Stimulated activated CD4-positive, alpha-beta T cell treated with anti-CD3 and anti-CD28 coated beads, Interleukin-15, amount 100 ng/mL, for 48 hours (primary cell): ENCODE measurements around the gene IGSF5.
"Not testable (repeated sequence)": the region's sequence is repeated elsewhere in the genome, so short reads cannot be mapped to it uniquely, and the experiment has no call there.

ENCODE experiments used
- DNase-seq, 2 donors: peaks; one replicate each; pipeline ENCODE4 v3.0.0-alpha.2; 2020; ENCODE audit warnings: low read depth in 2 of 2

Gene IGSF5

GRCh38 chr21:39738566-39738965 is 6.4 kb upstream of the IGSF5 start:
- no peak for DNase-seq

DNA sequence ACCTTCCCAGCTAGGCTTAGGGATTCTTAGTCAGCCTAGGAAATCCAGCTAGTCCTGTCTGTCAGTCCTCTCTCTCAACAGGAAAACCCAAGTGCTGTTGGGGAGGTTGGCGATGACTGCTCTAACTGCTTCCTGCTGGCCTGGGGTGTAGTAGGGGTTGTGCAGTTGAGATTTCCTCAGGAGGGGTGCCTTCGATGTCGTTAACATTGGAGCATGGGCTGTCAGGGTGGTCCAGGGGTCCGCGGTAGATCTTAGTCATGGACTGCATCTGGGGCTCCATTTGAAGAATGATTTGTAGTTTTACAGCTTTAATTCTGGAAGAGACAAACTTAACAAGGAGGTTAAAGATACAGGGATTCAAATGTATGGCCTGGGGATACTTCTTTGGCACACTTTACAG is 5.5 kb upstream of the IGSF5 start:
- not testable (repeated sequence) for DNase-seq

- not testable (repeated sequence) for DNase-seq
These were observed 2.4 kb upstream of the IGSF5 start for GRCh38 chr21:39742561-39742960.

DNA sequence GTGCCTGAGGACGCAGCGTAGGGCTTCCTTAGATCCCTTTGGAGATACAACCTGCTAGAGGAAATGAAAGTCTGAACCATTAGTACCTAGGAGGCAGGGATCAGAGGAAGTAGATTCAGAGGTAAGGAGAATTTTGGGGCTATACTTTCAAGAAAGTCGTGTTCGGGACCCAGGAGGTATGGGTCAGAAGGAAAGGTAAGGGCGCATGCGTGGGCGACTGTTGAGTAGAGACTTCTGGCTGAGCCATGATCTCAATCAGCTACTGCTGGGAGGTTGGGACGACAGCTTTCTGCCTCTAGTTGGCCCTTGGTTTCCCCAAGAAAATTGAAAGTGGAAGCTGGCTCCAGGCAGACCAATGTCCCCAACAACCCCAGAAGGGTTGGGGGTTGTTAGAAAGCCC is 349 bp downstream of the IGSF5 start:
- DNase-seq = not testable (repeated sequence)

- no peak for DNase-seq
These were observed 5.7 kb downstream of the IGSF5 start for GRCh38 chr21:39750670-39751069.

- DNase-seq = no peak
These were observed 9.8 kb downstream of the IGSF5 start for GRCh38 chr21:39754811-39755210.

DNA sequence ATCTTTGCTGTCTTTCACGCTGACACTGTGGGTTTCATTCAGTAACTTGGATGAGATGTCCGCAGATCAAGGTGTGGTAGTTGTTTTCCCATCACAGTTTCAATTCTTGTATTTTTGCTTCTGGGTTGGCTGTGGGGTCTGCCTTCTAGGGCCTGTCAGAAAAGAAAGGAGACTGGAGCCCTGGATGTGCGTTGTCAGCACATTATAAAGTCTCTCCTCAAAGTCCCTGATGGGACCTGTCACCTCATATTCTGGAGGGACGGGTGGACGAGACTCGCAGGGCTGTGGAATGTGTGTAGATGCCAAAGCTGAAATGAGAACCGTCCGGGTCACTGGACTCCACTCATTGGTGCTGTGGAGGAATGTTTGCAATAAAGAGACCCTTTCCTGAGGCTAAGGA is 11.3 kb downstream of the IGSF5 start:
- no peak for DNase-seq

DNA sequence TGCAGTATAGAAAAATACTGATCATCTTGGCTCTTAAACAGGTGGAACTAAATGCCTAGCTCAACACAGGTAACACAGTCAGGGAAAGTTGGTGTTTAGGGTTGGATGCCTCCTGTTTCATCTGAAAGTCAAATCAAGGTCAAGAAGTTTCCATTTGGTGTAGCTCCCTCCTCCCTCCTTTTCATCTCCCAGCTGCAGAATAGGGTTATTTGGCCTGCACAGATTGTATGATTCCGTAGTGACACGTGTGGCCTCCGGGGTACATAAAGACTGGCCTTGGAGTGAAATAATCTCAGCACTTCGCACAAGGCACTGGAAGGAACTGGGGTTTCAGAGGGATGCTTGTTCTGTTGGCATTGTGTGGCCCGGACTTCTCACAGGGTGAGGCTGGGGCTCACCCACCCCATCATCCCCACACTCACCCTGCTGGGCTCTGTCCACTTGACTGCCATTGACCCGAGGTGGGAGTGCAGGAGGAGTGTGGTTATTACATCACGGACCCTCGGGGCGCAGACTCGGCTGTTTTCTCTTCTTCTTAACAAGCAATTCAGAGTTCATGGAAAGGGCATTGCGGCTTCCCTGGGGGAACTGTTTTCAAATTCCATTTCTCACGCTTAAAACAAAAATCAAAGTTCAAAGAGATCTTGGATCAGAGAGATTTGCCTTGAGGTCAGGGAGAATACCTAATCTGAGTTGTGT is 18.4 kb downstream of the IGSF5 start:
- DNase-seq = no peak

DNA sequence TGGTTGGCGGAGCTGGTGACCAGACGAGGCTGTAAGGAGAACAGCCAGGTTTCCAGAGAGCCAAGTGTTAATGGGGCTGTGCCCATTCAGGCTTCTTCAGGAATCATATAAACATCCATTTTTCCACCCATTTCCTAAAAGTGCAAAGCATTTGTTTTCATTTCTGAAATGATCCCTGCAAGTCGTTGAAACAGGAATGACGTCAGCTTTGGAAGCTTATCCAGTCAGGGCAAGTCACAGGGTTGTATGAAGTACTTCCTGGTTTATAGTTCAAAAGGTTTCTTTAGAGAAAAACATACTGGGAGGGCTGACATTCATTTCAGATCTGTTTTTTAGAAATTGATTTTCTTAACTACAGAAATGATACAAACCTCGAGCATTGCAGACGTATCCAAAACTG is 29.2 kb downstream of the IGSF5 start:
- DNase-seq = no peak

DNA sequence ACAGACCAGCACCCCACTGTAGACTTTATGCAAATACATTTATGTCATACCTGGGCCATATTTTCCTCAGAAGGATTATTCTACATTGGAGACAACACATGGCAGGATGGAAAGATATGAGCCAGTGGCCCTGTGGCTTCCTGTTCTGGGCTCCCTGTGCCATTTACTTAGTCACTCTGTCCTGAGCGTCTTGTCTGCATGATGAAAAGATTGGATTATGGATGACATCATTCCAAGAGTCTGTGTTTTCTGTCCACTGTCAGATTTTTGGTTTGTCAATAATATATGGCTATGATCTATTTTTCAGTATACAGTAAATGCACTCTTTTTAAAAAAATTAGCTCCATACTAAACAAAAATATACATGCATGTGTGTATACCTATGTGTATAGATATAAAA is 30.8 kb downstream of the IGSF5 start:
- no peak for DNase-seq

DNA sequence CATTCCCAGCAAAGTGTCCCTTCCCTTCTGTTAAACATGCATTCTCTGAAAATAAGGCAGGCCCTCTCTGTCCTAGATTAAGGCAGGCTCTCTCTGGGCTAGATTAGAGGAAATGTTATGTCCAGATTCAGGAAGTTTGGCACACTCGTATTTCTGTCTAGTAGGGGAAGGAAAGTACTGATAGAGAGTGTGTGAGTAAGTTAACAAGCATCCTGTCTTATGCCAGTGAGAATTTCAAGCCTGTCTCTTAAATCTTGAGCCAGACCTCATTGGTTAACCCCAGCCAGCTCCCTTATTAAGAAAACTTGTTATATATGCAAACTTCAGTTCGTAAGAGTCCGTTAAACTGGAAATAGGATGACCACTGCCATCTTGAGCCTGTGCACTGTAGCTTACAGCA is 31.6 kb downstream of the IGSF5 start:
- no peak for DNase-seq

DNA sequence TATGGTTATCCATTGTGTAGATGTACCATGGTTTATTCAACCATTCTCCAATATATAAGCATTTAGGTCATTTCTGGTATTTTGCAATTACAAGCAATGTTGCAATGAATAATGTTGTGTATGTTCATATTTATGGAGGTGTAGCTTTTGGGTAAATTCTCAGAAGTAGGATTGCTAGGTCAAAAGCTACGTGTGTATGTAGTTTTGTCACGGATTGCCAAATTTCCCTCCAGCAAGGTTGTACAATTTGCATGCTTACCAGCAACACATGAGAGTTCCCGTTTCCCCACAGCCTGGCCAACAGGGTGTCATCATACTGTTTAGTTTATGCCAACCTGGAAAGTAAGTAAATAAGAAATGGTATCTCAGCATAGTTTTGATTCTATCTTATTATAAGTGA is 36.3 kb downstream of the IGSF5 start:
- DNase-seq = no peak

GRCh38 chr21:39788383-39788782 is 43.4 kb downstream of the IGSF5 start:
- DNase-seq = no peak

DNA sequence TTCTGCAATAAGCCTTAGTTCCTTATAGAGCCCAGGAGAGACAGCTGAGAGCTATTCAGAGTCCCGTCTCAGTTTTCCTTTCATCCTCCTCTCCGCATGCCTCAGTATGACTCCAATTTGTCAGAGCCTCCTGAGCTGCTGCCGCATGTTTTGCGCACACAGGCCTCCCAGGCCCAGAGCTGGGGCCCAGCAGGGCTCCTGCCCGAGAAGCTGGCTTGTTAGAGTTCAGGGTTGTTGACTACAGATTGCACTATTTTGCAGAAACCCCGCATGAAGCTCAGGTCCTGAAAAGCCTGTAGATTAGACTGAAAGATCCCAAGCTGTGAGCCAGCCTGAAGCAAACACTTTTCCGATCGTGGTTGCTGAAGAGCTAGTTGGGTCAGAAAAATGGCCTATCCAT is 51.5 kb downstream of the IGSF5 start:
- DNase-seq = no peak

DNA sequence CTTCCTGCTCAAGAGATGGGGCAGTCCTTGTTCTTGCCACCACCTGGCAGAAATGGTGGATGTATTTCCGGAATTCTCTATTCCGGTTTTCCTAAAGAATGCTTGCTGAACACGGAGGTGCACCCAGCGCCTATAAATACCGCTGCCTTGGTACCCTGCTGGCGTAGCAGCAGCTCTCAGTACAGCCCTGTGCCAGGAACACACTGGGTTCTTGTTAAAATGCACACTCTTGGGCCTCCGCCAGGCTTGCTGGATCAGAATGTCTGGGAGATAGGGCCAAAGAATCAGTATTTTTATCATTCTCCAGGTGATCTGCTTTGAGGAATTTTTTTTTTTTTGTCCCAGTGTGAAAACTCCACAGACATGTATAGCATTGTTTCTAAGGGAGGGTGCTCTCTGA is 54.2 kb downstream of the IGSF5 start:
- DNase-seq = no peak

DNA sequence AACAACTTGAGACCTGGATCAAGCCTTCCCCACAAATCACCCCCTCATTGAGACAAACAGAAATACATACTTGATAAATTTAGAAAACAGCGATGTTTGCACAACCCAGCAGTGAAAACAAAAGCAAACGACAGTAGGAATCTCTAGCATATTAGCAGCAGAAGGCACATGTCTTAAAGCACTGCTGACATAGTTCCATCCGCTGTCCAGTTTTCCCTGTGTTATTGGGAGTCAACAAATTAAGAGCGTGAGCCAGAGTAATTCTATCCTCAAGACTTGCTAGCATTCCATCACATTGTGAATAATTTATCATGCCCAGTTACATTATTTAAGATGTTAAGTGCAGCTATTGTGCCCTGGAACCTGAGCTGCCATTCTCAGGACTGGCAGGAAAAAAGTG is 55.3 kb downstream of the IGSF5 start:
- no peak for DNase-seq

DNA sequence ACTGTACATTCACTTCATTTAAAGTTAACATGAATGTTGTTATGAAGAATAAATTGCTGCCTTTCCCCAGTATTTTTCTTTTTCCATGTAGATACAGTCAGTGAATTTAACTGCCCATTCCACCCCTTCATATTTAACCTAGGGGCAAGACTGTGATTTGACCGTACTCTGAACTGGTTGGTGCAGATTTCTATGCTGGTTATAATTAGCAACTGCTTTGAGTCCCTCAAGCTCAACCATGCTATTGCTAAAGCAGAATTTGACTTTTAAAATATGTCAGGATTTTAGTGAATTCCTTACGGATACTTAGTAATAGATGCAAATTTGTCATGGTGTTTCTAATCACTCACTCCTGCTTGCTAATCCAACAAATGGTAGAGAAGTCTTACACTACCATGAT is 57.2 kb downstream of the IGSF5 start:
- no peak for DNase-seq

GRCh38 chr21:39803393-39803792 is 58.4 kb downstream of the IGSF5 start:
- no peak for DNase-seq

DNA sequence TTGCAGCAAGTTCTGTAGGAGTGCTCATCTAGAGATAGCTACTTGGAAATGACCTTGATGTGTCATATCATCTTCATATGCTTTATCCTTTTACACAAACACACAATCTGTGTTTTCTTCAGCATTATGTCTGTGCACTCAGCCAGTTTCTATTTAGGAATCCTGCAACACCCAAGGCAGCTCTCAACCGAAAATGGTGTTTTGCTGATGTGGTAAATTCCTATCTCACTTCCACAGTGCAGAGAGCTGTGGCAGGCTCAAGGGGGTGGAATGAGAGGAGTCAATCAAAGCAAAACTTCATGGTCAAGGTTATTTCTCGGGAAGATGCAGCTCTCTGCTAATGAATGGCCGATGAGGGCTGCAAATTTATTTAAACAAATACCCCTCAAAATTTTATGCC is 59.3 kb downstream of the IGSF5 start:
- no peak for DNase-seq

GRCh38 chr21:39805983-39806382 is 61.0 kb downstream of the IGSF5 start:
- DNase-seq = no peak

- DNase-seq = no peak
These were observed 62.8 kb downstream of the IGSF5 start for GRCh38 chr21:39807738-39808137.

DNA sequence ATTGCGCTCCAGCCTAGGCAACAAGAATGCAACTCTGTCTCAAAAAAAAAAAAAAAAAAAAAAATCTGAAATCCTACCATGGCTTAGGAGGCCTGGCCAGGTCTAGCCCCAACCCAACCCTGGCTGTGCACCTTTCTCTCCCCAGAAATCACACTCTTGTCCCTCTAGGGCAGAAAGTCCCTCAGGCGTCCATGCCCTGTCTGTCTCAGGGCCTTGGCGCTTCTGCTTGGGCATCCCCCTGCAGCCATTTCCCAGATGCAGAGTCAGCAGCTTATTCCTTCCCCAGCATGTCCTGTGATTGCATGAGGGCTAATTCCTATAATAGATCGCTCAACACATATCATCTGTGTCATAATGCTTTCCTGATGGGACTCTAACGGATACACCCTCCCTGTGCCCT is 65.0 kb downstream of the IGSF5 start:
- DNase-seq = no peak

GRCh38 chr21:39812983-39813382 is 68.0 kb downstream of the IGSF5 start:
- no peak for DNase-seq

GRCh38 chr21:39818557-39818956 is 73.6 kb downstream of the IGSF5 start:
- DNase-seq = no peak
